ENCODE results near the gene IL32.
"Not testable (repeated sequence)": the region's sequence is repeated elsewhere in the genome, so short reads cannot be mapped to it uniquely, and the experiment has no call there.

Gene IL32

GRCh38 chr16:3065742-3066439, 451 bp downstream of the IL32 start:
- Histone ChIP-seq H3K4me3 (ENCODE audit: low read depth, low read length) (peak overlapping the region; percentile 6; the same call in 1 of the 2 replicates), H3K27ac (ENCODE audit: low read depth, low read length) (no peak overlapping the region; the same call in 1 of the 2 replicates), H3K36me3 (ENCODE audit: control insufficient read depth, insufficient read depth, low read length) (no peaks in the 10 kb centered on the region), H3K9me3 (ENCODE audit: control insufficient read depth, insufficient read depth, low read depth, low read length) (no peaks in the 10 kb centered on the region), H3K9ac (ENCODE audit: low read length) (peak overlapping the region; percentile 56), H3K4me1 (ENCODE audit: control insufficient read depth, insufficient read depth, low read length) (peaks cover 31% of the 10 kb centered on the region), H3K27me3 (ENCODE audit: control insufficient read depth, insufficient read depth, low read length) (no peaks in the 10 kb centered on the region)

GRCh38 chr16:3066440-3066748, 954 bp downstream of the IL32 start:
- Histone ChIP-seq H3K4me1 (ENCODE audit: control insufficient read depth, insufficient read depth, low read length) (peaks cover 31% of the 10 kb centered on the region), H3K27ac (ENCODE audit: low read depth, low read length) (no peak overlapping the region), H3K36me3 (ENCODE audit: control insufficient read depth, insufficient read depth, low read length) (no peaks in the 10 kb centered on the region), H3K27me3 (ENCODE audit: control insufficient read depth, insufficient read depth, low read length) (no peaks in the 10 kb centered on the region), H3K9ac (ENCODE audit: low read length) (peak overlapping the region; percentile 23), H3K4me3 (ENCODE audit: low read depth, low read length) (peak overlapping the region; percentile 6; the same call in 1 of the 2 replicates), H3K9me3 (ENCODE audit: control insufficient read depth, insufficient read depth, low read depth, low read length) (no peaks in the 10 kb centered on the region)

GRCh38 chr16:3068487-3068886, 3.0 kb downstream of the IL32 start:
- H3K36me3 ChIP-seq (ENCODE audit: control insufficient read depth, insufficient read depth, low read length): no peaks in the 10 kb centered on the region
- no peak overlapping the region for H3K27ac ChIP-seq (ENCODE audit: low read depth, low read length)
- H3K9me3 ChIP-seq (ENCODE audit: control insufficient read depth, insufficient read depth, low read depth, low read length): no peaks in the 10 kb centered on the region
- peaks cover 34% of the 10 kb centered on the region for H3K4me1 ChIP-seq (ENCODE audit: control insufficient read depth, insufficient read depth, low read length)
- H3K9ac ChIP-seq (ENCODE audit: low read length): no peak overlapping the region
- H3K4me3 ChIP-seq (ENCODE audit: low read depth, low read length): no peak overlapping the region
- no peaks in the 10 kb centered on the region for H3K27me3 ChIP-seq (ENCODE audit: control insufficient read depth, insufficient read depth, low read length)

- H3K9ac ChIP-seq (ENCODE audit: low read length); H3K4me3 ChIP-seq (ENCODE audit: low read depth, low read length); H3K36me3 ChIP-seq (ENCODE audit: control insufficient read depth, insufficient read depth, low read length); H3K27me3 ChIP-seq (ENCODE audit: control insufficient read depth, insufficient read depth, low read length); H3K27ac ChIP-seq (ENCODE audit: low read depth, low read length); H3K9me3 ChIP-seq (ENCODE audit: control insufficient read depth, insufficient read depth, low read depth, low read length): not testable (repeated sequence)
- peaks cover 30% of the 10 kb centered on the region for H3K4me1 ChIP-seq (ENCODE audit: control insufficient read depth, insufficient read depth, low read length)
Observed at GRCh38 chr16:3069146-3069545, 3.7 kb downstream of the IL32 start.

- Histone ChIP-seq H3K36me3 (ENCODE audit: control insufficient read depth, insufficient read depth, low read length) (no peaks in the 10 kb centered on the region), H3K4me1 (ENCODE audit: control insufficient read depth, insufficient read depth, low read length) (peaks cover 16% of the 10 kb centered on the region; the same call in 1 of the 2 replicates), H3K9me3 (ENCODE audit: control insufficient read depth, insufficient read depth, low read depth, low read length) (no peaks in the 10 kb centered on the region), H3K27me3 (ENCODE audit: control insufficient read depth, insufficient read depth, low read length) (peaks cover 5% of the 10 kb centered on the region; the same call in 1 of the 2 replicates), H3K4me3 (ENCODE audit: low read depth, low read length) (no peak overlapping the region), H3K27ac (ENCODE audit: low read depth, low read length) (no peak overlapping the region), H3K9ac (ENCODE audit: low read length) (no peak overlapping the region)
Observed at GRCh38 chr16:3070608-3071111, 5.2 kb downstream of the IL32 start.

GRCh38 chr16:3071655-3072054, 6.2 kb downstream of the IL32 start:
- H3K9me3 ChIP-seq (ENCODE audit: control insufficient read depth, insufficient read depth, low read depth, low read length): no peaks in the 10 kb centered on the region
- no peak overlapping the region for H3K4me3 ChIP-seq (ENCODE audit: low read depth, low read length)
- peaks cover 10% of the 10 kb centered on the region; the same call in 1 of the 2 replicates for H3K4me1 ChIP-seq (ENCODE audit: control insufficient read depth, insufficient read depth, low read length)
- H3K9ac ChIP-seq (ENCODE audit: low read length): no peak overlapping the region
- H3K27ac ChIP-seq (ENCODE audit: low read depth, low read length): no peak overlapping the region
- H3K27me3 ChIP-seq (ENCODE audit: control insufficient read depth, insufficient read depth, low read length): peaks cover 5% of the 10 kb centered on the region; the same call in 1 of the 2 replicates
- no peaks in the 10 kb centered on the region for H3K36me3 ChIP-seq (ENCODE audit: control insufficient read depth, insufficient read depth, low read length)

GRCh38 chr16:3072148-3072547, 6.7 kb downstream of the IL32 start:
- H3K27me3 ChIP-seq (ENCODE audit: control insufficient read depth, insufficient read depth, low read length); H3K9me3 ChIP-seq (ENCODE audit: control insufficient read depth, insufficient read depth, low read depth, low read length); H3K9ac ChIP-seq (ENCODE audit: low read length); H3K36me3 ChIP-seq (ENCODE audit: control insufficient read depth, insufficient read depth, low read length); H3K27ac ChIP-seq (ENCODE audit: low read depth, low read length); H3K4me3 ChIP-seq (ENCODE audit: low read depth, low read length): not testable (repeated sequence)
- peaks cover 10% of the 10 kb centered on the region; the same call in 1 of the 2 replicates for H3K4me1 ChIP-seq (ENCODE audit: control insufficient read depth, insufficient read depth, low read length)

GRCh38 chr16:3072576-3073263, 7.3 kb downstream of the IL32 start:
- H3K9ac ChIP-seq (ENCODE audit: low read length); H3K4me3 ChIP-seq (ENCODE audit: low read depth, low read length); H3K27ac ChIP-seq (ENCODE audit: low read depth, low read length); H3K36me3 ChIP-seq (ENCODE audit: control insufficient read depth, insufficient read depth, low read length); H3K27me3 ChIP-seq (ENCODE audit: control insufficient read depth, insufficient read depth, low read length); H3K9me3 ChIP-seq (ENCODE audit: control insufficient read depth, insufficient read depth, low read depth, low read length): not testable (repeated sequence)
- peaks cover 10% of the 10 kb centered on the region; the same call in 1 of the 2 replicates for H3K4me1 ChIP-seq (ENCODE audit: control insufficient read depth, insufficient read depth, low read length)

GRCh38 chr16:3073448-3073847, 8.0 kb downstream of the IL32 start:
- Histone ChIP-seq H3K9ac (ENCODE audit: low read length) (no peak overlapping the region), H3K27me3 (ENCODE audit: control insufficient read depth, insufficient read depth, low read length) (peaks cover 5% of the 10 kb centered on the region; the same call in 1 of the 2 replicates), H3K9me3 (ENCODE audit: control insufficient read depth, insufficient read depth, low read depth, low read length) (no peaks in the 10 kb centered on the region), H3K4me1 (ENCODE audit: control insufficient read depth, insufficient read depth, low read length) (peaks cover 12% of the 10 kb centered on the region), H3K27ac (ENCODE audit: low read depth, low read length) (no peak overlapping the region), H3K4me3 (ENCODE audit: low read depth, low read length) (no peak overlapping the region), H3K36me3 (ENCODE audit: control insufficient read depth, insufficient read depth, low read length) (no peaks in the 10 kb centered on the region)

GRCh38 chr16:3074860-3075522, 9.6 kb downstream of the IL32 start:
- Histone ChIP-seq H3K9me3 (ENCODE audit: control insufficient read depth, insufficient read depth, low read depth, low read length) (no peaks in the 10 kb centered on the region), H3K36me3 (ENCODE audit: control insufficient read depth, insufficient read depth, low read length) (no peaks in the 10 kb centered on the region), H3K9ac (ENCODE audit: low read length) (no peak overlapping the region), H3K4me1 (ENCODE audit: control insufficient read depth, insufficient read depth, low read length) (peaks cover 14% of the 10 kb centered on the region), H3K4me3 (ENCODE audit: low read depth, low read length) (no peak overlapping the region), H3K27ac (ENCODE audit: low read depth, low read length) (no peak overlapping the region), H3K27me3 (ENCODE audit: control insufficient read depth, insufficient read depth, low read length) (peaks cover 5% of the 10 kb centered on the region; the same call in 1 of the 2 replicates)

- Histone ChIP-seq H3K27me3 (ENCODE audit: control insufficient read depth, insufficient read depth, low read length) (peaks cover 5% of the 10 kb centered on the region; the same call in 1 of the 2 replicates), H3K4me3 (ENCODE audit: low read depth, low read length) (no peak overlapping the region), H3K36me3 (ENCODE audit: control insufficient read depth, insufficient read depth, low read length) (no peaks in the 10 kb centered on the region), H3K4me1 (ENCODE audit: control insufficient read depth, insufficient read depth, low read length) (peaks cover 11% of the 10 kb centered on the region), H3K9me3 (ENCODE audit: control insufficient read depth, insufficient read depth, low read depth, low read length) (no peaks in the 10 kb centered on the region), H3K9ac (ENCODE audit: low read length) (peak overlapping the region; percentile 42), H3K27ac (ENCODE audit: low read depth, low read length) (no peak overlapping the region)
Observed at GRCh38 chr16:3075523-3075915, 10.1 kb downstream of the IL32 start.
